HG03095 (cell line): ENCODE measurements around the gene GALNS.

Source experiments
- ATAC-seq: cut with Tn5 transposase; IDR thresholded peaks from one replicate; pipeline ENCODE4 v1.9.1; 2021; ENCODE audit warnings: moderate library complexity; ENCODE audit not compliant: unreplicated experiment

GALNS gene

DNA sequence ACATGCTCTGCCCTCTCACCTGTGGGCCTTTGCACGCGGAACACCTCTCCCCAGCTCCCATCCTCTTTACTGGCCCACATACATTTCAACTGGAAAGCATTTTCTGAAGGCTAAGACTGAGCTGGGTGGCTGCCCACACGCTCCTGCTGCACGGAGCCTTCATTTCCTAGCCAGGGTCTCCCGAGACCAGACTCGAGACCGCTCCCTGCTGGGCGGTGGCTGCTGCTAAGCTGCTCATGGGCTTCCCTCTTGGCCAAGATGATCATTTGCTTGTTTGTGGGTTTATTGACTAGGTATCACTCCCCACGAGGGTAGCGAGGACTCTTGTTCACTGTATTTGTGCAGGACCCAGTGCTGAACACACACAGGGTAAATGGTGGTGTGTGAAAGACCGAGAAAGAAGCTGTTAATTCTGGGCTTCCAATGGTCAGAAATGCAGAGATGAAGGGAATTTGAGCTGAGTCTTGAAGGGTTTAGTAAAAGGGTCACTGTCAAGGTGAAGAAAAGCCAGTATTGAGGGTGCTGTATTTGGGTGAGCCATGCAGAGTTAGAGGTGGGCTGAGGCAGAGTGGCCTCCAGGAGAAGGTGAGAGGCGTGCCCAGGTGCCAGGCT, 1.1 kb upstream of the GALNS start:
- ATAC-seq = peak; percentile 44

DNA sequence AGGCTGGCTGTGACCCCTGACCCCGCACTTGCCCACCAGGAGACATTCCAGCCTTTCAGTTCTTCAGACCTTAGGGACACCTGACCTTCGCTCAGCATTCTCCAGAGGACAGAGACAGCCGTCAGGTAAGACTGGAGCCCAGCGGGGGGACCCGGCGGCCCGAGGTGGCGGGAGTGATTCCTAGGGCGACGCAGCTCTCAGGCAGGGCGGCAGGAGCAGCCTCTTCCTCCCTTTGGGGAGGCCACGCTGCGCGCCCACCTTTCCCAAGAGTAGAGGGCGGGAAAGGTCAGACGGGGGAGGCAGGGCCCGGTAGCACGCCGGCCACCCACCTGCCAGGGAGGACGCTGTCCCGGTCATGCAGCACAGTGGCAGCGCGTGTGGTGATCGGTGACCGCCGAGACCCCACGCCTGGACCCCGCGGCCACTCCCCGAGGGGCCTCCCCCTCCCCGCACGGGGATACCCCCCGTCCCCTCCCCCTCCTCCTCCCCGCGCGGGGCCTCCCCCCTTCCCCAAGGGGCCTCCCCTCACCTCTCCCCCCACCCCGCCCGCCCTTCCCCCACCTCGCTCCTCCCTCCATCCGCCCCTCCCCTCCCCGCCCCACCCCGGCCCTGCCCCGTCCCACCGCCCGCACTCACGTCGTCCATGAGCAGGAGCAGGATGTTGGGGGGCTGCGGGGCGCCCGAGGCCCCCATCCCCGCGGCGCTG, 472 bp downstream of the GALNS start:
- no peak for ATAC-seq

DNA sequence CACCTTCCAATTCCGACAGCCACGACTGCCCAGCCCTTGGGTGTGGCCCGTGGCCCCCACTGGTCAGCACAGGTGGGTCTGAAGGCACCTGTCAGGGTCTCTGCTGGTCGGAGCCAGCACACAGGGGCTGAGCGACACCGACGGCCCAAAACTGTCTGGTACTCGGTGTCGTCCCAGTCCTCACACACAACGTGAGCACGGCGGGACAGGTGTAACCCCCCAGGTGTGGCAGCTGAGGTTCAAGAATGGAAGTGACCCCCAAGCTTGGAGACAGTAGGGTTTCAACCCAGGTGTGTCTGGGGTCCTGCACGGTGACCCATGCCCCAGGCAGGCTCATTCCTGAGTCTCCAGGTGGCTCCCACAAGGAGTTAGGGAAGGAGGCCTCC, 1.0 kb downstream of the GALNS start:
- ATAC-seq = no peak

DNA sequence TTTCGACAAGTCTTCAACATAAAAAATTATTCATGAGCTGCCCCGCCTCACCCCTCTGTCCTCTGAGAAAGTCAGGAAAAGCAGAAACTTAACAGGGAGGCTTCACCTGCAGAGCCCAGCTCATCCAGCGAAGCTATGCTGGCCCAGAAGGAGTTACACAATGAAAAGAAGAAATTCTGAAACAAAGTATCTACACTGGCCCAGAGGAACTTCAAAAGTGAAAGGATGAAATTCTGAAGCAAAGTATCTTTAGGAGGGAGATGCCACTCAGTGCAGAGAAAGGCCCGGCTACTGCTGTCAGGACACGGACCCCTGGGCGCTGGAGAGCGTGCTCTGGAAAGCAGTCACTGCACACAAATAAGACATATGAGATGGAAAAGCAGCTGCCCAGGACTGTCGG, 1.6 kb downstream of the GALNS start:
- ATAC-seq = no peak

DNA sequence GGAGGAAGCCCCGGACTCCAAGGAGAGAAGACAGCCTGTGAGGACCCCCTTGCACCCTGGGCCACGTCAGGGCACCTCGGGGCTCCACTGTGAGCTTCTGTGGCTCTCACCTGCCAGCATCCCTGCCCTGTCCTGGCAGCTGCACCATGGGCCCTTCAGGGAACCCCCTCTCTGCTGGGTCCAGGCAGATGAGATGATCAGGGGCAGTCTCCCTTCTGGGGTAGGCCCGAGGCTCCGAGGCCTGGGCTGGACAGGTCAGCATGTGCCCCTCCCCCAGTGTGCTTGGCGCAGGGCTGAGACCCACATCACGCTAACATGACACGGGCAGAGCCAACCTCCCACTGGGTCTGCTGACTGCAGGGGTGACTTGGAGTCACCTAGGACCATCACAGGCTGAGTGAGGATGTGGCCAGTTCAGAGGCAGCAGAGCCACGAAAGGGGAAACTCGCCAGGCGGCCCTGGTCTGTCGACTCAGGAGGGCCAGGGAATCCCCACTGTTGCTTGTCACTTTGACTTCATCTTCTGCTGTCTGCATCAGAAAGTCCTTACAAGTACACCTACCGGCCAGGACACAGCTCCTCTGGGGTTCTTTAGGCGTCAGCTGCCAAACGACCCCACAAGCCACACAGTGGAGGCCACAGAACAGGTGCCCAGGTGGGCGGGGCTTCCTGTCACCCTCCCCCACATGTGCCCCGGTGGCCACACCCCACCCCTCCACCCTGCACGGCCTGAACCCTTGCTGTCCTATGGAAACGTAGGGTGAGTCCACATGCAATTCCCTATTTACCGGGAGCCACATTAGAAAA, 2.2 kb downstream of the GALNS start:
- no peak for ATAC-seq

DNA sequence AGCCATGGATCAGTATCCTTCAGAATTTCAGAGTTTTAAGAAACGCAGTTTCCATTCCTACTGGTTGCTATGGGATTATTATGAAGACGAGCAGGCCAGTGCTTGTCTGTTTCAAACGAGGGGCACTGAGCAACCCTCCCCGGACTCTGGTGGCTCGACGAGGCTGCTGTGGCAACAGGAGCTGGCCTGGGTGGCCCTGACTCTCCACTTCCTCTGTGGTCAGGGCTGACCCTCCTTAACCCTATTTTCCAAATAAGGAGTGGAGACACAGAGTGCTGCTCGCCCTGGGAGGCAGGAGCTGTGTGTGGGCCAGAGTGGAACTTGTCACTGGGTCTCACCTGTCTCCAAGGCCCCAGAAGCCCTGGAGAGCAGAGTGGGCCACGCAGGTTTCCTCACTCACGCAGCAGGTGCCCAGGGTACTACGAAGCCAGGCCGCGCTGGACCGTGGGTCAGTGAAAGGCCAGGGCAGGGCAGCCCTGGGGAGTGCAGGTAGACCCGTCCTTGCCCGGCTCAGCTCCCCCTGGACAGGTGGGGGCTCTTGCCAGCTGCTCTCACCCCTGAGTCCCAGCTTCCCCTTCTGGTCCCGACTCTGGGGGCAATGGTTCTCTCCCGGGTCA, 3.3 kb downstream of the GALNS start:
- ATAC-seq = no peak

DNA sequence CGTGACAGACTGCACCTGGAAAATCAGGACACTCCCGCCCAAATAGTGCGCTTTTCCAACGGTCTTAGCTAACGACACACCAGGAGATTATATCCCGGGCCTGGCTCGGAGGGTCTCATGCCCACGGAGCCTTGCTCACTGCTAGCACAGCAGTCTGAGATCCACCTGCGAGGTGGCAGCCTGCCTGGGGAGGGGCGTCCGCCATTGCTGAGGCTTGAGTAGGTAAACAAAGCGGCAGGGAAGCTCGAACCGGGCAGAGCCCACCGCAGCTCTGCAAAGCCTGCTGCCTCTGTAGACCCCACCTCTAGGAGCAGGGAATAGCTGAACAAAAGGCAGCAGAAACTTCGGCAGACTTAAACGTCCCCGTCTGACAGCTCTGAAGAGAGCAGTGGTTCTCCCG, 5.1 kb downstream of the GALNS start:
- no peak for ATAC-seq

DNA sequence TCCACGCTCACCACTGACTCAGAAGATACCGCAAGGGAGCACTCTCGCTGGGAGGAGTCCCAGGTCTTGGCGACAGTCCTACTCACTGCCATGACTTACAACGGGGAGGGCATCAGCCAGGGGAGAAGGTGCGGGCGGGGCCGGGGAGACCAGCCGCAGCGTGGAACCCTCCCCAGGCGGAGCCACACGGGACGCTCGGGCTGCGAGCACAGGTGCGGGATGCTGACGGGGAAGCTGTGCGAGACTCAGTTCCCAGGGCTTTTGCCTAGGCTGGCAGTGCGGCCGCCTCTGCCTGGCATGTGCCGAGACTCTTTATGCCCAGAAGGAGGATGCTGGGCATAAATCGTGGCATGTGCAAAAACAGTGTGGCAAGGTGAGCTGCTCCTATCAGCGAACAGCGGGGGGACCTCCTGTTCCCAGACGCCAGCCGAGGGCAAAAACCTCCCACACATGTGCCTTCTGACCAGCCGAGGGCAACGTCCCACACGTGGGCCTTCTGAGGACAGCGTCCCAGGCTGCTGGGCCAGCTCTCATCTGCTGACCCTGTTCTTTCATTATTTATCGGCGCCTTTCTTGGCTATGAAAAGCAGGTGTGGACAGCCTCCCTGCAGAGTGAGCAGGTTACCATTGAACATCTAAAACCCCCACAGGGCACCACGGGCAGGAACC, 6.1 kb downstream of the GALNS start:
- no peak for ATAC-seq

DNA sequence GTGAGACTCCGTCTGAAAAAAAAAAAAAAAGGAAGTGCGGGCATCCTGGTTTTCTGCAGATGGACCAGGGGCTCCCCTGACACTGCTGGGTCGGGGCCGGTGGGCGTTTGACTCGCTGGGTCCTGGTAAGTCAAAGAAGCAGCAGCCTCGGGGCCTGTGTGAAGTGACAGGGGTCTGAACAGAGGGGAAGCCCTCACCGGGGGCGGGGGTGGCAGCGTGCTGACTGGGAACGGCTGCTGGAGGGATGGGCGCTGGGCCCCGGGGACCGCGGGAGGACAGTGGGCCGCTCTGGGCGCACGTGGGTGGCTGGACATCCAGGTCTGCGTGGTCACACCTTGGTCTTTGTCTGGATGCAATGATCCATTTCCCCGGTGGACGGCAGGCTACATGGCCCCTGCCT, 8.2 kb downstream of the GALNS start:
- ATAC-seq = no peak

DNA sequence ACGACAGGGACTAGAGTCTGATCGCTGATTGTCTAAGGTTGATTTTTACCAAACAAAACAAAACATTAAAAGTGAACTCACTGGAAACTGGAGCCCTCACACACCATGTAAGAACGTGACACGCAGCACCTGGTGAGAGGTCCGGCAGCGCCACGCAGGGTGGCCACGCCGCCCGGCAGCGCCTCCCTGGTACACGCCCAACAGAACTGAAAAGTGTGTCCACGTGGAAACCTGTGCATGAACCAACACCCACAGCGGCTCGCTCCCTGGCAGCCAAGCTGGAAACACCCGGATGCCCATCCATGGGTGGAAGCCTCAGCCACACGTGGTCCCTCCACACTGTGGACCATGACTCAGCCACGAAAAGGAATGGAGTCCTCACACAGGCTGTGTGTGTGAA, 9.1 kb downstream of the GALNS start:
- no peak for ATAC-seq

DNA sequence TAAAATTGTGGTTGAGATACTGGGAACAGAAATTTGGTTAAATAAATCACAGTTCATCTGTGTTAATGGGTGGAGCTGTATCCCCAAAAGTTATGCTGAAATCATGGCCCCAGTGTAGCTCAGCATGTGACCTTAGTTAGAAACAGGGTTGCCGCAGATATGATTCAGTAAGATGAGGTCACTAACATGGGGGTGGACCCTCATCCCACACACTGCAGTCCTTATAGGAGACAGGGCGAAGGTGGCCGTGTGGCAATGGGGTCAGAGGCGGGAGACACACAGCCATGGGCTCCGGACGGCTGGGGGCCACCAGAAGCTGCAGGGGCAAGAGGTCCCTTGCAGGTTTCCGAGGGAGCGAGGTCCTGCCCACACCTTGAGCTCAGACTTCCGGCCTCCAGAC, 10.7 kb downstream of the GALNS start:
- no peak for ATAC-seq

DNA sequence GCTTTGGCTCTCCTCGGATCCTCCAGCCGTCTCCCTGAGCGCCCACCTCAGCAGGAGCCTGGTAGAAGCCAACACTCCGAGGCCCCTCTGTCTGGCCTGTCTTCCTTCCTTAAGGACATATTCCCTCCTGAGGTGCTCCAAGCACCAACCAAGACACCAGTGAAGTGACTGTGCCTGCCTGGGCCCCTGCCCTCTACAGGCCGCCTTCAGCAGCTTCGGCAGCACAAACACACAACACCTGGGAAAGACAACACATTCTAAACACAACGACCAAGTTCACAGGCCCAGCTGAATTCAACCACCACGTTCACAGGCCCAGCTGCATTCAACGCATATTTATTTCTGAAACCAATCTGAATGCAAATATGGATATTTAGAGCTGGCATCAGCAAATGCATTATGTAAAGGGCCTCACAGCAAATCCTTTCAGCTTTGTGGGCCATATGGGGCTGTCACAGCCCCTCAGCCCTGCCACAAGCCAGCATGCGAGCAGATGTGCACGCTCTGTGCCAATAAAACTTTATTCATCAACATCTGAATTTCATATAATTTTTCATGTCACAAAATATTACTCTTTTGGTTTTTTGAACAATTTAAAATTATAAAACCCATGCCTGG, 12.2 kb downstream of the GALNS start:
- ATAC-seq = no peak

DNA sequence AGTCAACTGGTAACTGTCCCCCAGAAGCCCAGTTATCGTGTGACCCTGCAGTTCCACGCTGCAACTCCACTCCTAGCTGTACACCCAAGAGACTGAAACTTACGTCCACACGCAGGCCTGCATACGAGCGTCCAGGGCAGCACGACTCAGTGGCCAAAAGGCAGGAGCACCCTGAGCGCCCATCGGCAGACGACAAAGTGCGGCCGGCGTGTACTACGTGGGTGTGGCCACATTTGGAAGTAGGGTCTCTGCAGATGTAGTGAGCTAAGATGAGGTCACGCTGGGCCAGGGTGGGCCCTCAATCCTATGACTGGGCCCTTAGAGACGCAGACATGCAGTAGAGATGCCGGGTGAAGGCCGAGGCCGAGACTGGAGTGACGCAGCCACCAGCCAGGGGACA, 13.5 kb downstream of the GALNS start:
- ATAC-seq = no peak

DNA sequence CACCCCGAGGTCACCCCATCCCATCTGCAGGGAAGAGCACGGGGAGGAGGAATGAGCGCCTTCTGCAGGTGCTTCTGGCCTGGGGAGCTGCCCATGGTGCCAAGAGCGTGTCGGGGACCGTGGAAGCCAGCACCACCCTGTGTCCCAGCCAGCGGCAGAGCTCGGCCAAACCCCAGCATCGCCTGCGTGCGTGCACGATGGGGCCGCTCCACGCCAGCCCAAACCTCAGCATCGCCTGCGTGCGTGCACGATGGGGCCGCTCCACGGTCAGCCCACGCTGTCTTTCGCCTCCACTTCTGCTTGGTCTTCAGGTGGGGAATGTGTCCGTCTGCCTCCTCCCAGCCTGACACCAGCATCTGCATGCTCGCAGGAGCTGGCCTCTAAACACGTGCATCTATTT, 13.9 kb downstream of the GALNS start:
- no peak for ATAC-seq

DNA sequence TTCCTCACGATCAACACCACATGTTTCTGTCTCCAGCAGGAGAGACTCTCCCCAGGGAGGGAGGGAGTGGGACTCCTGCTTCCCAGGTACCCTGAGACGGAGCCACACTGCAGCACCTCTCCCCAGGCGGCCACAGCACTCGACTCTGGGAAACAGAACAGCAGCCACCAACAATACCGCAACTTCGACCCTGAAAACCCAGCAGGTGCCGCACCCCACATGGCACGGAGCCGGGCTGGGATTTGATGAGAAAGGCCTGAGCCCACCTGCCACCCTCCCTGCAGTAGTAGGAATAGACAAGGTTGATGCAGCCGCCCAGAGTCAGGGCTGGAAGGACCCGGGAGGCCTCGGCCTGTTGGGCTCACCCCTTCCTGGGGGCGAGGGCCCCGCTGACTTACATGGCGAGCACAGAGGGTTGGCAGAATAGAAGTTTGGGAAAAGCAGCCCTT, 14.4 kb downstream of the GALNS start:
- no peak for ATAC-seq

DNA sequence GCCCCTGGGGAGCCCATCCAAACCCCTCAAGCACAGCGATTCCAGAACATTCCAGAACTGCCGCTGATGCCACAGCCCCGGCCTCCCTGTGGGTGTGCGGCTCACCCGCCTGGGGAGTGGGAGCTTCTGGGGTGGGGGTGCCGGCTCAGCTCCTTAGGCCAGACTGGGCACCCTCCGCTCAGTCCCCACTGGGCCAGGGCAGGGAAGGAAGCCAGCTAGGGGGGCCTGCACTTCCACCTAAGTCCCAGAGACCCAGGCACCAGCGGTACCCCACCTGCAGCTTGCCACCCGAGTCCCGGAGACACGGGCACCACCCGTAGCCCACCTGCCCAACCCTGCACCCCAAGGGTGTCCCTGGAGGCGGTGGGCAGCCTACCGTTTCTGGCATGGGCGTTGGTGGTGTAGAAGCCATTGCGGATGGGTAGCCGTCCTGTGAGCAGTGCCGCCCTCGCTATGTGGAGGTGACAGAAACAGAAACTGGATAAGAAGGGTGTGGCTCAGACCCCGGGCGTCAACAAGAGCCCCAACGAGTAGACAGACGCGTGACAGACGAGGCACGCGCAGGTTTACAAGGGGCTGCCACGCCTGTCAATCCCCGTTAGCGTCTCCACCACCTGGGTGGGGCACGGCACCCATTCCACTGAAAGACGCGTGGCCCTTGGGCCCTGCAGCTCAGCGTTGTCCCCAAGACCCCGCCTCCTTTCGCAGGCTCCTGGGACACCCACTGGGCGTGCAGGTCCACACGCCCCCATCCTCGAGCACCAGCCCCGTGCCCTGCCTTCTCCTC, 15.0 kb downstream of the GALNS start:
- ATAC-seq = no peak

DNA sequence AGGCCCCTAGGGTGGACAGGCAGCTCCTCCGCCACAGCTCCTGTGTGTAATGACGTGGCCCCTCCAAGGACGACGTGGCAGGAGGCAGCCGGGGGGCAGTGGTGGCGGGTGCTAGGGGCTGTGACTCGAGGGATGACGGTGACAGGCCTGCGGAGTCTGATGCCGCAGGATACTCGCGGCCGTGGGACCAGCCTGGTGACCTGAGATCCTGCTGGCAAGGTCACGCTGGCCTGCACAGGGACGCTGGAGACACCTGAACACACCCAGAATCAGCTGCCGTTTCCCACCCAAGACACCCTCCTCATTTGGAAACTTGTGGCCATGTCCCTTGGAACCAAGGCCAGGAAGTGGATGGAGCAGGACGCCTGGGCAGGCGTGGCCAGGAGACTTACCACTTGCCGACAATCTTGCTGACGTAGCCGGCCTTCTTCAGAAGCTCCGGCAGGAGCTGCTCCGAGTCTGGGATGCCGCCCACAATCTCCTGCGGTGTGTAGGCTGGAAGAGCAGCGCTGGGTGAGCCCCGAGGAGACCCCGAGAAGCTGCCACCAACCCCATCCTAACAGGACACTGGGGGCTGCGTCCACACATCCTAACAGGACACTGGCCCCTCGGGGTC, 16.0 kb downstream of the GALNS start:
- no peak for ATAC-seq

DNA sequence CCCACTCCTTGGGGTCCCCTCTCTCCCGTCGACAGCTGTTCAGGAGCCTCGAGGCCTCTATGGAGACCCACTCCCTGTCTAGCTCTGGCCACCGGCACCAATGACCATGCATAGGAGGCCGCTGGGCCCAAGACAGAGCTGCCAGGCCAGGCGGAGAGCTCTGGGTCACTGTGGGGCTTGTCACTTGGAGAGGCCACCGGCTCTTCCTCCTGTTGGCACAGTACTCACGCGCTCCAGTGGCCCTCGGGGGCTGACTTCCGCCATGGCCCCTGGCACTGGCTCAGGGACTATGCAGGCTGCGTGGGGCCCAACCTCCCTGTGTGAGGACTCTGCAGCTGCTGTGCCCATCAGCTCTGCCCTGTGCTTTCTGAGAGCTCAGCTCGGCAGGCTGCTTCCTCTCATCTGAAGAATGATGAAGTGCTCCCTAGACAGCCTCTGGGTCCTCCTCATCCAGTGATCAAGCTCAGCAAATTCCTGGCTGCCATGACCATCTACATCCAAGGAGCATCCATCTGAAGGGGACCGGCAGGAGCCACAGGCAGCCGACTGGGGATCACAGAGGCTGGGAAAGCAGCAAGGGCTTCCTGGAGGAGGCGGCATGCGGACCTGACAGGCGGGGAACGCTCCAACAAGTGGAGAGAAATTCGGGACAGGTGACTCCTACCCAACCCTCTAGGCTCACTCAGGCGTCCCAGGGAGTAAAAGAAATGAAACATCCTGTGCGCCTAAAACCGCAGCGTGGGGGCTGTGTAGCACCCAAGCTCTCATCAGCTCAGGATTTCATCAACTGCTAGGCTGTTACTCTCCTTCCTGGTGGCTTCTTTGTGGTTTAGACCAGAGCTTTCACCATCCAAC, 16.8 kb downstream of the GALNS start:
- no peak for ATAC-seq
